HG02759 (cell line): ENCODE data around the gene MRPL50.

Experiments
- ATAC-seq: cut with Tn5 transposase; IDR thresholded peaks from one replicate; pipeline ENCODE4 v1.9.1; 2021; ENCODE audit warnings: mild to moderate bottlenecking, moderate library complexity; ENCODE audit not compliant: unreplicated experiment

Gene MRPL50

DNA sequence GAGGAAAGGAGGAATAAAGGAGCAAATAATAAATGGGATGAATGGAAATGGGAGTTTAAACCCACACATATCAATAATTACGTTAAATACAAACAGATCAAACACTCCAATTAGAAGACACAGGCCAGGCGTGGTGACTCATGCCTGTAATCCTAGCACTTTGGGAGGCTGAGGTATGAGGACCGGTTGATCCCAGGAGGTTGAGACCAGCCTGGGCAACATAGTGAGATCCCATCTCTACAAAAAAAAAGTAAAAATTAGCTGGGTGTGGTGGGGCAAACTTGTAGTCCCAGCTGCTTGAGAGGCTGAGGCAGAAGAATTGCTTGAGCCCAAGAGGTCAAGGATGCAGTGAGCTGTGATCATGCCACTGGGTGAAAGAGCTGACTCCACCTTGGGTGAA, 17.3 kb downstream of the MRPL50 start:
- ATAC-seq, result no peak

DNA sequence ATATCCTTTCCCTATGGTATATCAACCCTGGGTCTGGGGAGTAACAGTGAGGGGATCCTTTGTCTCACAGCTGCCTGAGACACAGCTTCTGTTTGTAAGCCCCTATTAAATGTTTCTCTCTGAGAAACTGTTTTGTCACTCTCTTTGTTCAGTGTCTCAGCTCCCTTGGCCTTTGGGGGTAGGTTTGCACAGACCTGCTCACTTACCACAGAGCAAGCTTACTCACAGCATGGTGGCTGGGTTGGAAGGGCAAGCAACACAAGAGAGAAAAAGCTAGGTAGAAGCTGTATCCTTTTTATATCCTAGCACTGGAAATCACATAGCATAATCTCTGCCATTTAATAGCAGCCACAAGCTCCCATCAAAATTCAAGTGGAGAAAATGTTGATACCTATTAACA, 18.1 kb downstream of the MRPL50 start:
- no peak for ATAC-seq

DNA sequence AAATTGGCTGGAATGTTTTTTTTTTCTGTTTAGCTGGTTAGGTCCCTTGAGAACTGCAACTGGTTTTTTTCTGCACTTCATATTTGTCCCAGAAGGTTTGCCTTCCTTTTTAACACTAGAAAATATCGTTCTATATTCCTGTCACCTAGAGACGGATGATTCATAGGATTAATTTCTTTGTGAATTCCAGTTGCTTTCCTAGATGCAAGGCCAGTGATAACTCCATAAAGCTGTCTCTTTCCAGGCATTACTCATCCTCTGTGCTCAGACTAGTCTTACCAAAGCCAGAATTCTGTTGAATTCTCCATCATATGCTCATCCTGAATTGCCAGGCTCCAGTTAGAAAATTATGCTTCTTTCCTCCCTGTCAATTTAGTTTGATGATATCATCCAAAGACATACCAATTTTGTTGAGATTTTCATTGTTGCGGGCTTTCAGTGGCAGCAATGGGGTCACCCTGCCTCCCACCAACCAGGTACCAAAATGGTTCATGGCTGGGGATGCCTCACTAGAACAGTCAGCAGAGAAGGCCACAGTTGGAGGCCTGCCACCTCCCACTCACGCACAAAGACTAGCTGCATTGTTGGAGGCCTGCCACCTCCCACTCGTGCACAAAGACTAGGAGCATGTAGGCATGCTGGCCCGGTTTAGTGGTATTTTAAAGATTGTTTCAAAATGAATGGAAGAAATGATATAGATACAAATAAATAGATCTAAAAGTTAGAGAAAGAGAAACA, 22.1 kb downstream of the MRPL50 start:
- ATAC-seq, result no peak

DNA sequence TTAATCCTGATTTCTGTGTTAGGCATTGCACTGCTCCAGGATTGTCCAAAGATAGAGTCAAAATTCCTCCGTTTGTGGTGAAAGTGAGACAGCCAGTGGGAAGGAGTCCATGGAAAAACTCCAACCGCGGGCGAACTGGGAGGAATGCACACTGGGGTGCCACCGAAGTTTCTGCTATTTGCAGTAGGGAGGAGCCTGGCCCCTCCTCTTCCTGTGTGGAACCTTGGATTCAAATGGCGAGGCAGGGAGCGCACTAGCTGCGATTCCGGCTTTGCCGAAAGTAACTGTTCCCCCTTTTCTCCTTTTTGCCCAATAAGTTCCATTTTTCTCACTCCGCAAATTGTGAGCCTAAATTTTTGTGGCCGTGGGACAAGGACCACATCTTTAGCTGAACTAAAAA, 22.9 kb downstream of the MRPL50 start:
- no peak for ATAC-seq

DNA sequence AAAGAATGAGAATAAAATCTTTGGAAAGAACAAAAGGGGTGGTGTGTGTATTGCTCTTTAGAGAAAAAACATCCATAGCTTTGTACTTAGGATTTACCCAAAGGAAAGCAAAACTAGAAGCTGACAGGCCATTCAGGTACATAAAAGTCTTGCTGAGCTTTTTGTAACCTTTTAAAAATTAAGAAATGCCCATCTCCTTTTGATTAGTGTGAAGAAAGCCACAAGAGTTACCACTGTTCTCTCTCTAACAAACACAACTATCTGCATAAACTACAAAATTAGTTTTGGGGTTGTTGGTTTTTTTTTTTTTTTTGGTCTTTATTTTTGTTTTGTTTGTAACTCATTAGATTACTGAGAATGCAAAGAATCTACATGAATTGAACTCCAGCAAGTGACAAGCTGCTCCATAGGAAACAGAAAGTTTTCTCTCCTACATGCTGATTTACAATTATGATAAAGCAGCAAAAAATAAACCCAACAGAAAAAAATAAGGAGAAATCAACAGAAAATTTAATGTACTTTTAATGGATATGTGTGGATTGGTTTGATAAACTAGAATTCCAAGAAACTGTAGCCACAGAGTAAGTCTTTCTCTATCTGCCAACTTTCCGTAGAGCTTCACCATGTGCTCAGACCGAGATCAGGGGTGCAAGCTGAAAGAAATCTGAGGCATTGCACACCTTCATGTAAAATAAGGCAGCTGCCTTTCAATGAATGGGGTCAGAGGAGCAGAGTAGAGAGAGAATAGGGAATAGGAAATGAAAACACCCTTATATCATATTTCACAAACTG, 25.9 kb downstream of the MRPL50 start:
- ATAC-seq, result no peak

DNA sequence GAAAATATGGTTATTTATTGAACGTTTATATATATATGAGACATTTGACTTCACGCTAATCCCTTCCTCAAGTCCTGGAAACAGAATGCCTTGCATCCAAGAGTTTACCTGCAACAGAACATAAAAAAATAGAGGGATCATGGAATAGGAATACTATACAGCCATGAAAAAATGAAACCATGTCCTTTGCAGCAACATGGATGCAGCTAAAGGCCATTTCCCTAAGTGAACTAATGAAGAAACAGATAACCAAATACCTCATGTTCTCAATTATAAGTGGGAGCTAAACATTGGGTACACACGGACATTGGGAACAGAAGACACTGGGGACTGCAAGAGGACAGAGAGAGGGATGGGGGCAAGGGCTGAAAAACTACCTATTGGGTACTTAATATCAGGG, 26.6 kb downstream of the MRPL50 start:
- no peak for ATAC-seq

DNA sequence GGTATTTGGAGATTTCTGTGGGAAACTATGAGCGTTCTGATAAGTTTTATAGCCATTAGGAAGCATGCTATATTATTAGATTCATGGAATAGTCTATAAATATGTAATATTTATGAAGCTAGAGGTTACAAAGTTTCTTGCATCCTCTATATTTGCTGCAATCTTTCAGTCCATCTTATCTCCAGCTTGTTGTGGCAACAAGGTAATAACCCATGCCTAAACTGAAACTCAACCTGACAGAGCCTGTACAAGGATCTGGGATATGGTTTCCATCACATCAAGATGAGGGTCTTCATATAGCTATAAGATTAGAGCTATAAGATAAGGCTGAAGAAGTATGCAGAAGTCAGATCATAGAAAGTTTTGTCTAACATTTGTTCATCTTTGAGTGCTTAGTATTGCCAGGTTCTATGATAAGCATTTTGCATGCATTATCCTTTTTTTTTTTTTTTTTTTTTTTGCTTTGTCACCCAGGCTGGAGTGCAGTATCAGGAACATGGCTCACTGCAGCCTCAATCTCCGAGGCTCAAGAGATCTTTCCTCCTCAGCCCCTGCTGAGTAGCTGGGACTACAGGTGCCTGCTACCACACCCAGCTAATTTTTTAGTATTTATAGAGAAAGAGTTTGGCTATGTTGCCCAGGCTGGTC, 28.4 kb downstream of the MRPL50 start:
- ATAC-seq, result no peak

DNA sequence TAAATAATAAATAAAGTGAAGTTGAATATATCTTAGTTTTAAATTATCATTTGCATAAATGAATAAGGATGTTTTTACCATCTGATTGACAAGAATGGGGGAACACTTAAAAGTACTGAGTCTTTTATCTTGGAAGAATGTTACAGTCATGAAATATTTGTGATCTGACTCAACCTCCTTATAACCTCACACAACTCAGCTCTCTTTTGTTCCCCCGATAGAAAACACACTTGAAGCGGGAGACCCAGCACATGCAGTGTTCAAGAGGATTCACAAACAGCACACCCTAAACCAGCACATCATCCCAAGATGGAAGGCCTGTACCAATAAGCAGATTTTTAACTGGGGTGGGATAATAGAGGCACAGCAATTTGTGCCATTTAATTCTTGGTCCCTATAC, 29.1 kb downstream of the MRPL50 start:
- no peak for ATAC-seq

DNA sequence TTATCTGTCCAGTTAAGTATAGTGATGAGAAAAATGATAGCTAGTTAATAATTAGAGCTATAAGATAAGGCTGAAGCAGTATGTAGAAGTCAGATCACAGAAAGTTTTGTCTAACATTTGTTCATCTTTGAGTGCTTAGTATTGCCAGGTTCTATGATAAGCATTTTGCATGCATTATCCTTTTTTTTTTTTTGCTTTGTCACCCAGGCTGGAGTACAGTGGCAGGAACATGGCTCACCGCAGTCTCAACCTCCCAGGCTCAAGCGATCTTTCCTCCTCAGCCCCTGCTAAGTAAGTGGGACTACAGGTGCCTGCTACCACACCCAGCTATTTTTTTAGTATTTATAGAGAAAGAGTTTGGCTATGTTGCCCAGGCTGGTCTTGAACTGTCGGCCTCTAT, 31.1 kb downstream of the MRPL50 start:
- no peak for ATAC-seq

DNA sequence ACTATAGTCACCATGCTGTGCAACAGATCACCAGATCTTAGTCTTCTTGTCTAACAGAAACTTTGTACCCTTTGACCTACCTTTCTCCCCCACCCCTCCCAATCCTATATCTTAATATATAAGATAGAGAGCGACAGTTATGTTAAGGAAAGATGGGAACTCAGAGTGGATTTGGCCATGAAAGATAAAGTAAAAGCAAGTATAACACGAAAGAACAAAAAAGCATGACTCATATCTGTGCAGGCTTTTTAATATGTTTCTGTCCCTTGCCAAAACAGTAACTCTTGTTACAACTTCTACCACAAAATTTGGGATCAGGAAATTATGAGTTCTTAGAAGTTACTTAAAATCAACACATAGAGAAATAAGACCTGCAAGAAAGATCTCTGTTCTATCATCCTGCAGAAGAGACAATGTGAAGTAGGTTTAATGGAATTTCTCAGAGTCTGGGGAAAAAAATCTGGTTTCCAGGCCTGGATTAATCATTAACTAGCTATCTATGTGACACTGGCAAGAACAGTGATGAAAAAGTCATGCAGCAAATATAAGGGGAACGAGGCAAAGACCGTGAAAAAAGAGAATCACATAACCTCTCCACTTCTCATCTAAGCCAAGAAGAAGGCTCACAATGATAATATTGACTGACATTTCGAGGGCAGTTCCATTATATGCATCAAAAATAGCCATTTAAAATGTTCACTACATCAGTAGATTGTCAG, 32.2 kb downstream of the MRPL50 start:
- no peak for ATAC-seq

DNA sequence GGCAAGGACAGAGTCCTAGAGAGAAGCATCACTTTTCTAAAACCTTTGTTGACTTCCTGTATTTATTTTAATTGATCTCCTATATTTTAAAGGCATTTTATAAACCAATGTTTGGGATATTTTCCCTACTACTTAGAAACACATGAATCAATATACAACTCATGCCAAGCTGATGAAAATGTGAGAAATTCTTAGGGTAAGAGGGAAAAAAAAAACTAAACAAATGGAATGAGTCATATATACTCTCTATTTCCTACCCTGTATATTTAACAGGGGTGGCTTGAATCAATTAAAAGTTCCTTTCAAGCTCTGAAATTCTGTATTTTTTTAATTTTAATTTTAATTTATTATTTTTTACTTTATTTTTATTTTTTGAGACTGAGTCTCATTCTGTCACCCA, 33.2 kb downstream of the MRPL50 start:
- ATAC-seq, result no peak

DNA sequence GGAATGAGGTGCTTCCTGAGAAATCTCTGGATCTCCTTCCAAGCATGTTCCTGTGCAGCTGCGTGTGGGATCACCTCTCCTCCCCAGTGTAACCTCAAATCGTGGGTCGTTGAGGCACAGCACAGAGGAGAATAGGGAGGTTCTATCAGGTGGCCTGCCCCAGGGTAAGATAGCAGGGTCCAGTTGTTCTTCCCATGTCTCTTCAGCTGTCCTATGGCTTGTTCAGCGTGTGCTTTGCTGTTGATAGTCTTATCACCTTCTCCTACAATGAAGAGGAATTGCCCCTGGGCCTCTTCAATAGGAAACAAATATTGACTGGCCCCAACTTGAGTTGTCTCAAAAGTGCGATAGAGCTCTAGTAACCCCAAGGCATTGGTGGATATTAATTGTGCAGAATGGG, 36.0 kb downstream of the MRPL50 start:
- no peak for ATAC-seq

DNA sequence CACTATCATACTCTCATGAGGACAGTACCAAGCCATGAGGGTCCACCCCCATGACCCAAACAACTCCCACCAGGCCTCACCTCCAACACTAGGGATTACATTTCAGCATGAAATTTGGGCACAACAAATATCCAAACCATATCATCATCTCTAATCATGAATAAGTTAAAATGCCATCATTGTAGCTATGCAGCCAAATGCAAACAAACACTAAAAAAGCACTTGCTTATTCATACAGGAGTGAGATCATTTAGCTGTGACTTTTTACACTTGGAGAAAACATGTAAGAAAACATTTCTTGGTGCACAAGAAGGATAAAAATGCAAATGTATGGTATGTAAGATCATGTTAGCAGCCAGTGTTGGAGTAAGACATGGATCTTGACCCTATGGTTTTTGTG, 37.8 kb downstream of the MRPL50 start:
- no peak for ATAC-seq

DNA sequence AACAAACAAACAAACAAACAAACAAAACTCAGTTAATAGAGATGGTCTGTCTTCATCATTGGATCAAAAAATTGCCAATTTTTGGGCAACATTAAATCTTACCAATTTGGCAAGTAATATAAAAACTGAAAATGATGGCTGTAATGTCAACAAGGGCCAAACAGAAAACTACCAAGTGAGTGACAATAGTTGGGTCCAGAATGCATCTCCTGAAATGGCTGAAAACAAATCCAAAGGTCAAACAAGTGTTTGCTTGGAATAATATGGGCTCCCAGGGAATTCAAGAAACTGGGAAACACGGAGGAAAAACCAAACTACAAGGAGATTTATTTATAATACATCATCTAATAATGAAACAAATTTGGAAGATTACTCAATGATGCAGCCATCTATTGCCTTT, 38.7 kb downstream of the MRPL50 start:
- no peak for ATAC-seq

DNA sequence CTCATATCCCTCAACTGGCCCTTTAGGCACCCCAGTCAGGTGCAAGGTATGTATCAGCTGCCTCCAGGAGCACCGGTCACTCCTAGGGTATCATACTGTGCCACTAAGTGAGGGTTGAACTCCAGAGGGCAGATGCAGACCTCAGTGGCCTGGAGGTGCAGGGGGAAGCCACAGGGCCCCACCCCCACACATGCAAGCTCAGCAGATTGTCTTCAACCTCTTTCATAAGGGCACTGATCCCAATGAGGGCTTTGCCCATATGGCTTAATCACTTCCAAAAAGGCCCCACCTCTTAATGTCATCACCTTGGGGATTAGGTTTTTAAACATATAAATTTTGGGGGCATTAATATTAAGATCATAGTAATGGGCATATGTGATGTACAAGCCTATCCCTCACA, 41.8 kb downstream of the MRPL50 start:
- ATAC-seq, result no peak

DNA sequence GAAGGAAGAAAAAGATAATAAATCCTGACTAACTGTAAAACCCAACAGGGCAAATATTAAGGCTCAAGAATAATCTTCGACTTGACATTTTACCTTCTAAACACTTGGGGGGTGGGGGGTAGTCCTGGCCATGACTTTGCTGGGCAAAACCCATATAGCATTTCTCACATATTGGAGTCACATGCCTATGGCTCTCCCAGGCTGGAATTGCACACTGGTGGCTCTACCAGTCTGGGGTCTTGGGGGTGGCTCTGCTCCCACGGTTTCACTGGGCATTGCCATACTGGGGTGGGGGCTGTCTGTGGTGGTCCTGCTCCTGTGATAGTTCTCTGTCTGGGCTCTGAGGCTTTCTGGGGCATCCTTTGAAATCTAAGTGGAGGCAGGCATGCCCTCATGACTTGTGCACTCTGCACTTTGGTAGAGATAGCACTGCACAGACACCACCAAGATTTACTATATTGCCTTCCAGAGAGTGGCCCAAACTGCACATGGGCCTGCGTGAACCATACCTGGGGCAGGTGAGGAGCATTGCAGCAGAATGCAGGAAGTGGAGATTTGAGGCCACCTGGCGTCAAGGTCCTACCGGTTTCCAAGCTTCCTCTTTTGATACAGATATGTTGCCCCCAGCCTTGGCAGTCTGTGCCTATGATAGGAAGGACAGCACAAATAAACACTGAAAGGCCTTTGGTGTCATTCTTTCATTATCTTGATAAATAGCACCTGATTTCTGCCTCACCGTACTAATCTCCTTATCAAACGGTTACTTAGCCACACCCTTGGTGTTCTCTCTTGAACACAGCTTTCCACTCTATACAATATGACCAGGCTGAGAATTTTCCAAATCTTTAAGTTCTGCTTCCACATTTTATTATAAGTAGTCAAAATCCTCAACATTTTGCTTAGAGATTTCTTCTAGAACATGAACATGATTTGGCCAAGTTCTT, 43.4 kb downstream of the MRPL50 start:
- ATAC-seq, result no peak

DNA sequence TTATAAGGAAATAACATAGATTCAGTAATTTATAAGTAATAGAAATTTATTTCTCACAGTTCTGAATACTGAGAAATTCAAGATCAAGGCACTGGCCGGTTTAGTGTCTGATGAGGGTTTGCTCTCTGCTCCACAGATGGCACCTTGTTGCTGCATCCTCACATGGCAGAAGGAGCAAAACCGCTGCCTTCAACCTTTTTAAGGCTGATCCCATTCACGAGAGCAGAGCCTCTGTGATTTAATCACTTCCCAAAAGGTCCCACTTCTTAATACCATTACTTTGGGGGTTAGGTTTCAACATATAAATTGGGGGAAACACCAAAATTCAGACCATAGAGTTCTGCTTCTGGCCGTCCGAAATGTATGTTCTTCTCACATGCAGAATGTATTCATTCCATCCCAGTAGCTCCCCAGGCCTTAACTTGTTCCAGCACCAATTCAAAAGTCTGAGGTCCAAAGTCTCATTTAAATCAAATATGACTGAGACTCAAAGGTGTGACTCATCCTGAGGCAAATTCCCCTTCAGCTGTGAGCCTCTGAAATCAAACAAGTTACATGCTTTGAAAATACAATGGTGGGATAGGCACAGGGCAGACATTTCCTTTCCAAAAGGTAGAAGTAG, 44.2 kb downstream of the MRPL50 start:
- ATAC-seq, result no peak

DNA sequence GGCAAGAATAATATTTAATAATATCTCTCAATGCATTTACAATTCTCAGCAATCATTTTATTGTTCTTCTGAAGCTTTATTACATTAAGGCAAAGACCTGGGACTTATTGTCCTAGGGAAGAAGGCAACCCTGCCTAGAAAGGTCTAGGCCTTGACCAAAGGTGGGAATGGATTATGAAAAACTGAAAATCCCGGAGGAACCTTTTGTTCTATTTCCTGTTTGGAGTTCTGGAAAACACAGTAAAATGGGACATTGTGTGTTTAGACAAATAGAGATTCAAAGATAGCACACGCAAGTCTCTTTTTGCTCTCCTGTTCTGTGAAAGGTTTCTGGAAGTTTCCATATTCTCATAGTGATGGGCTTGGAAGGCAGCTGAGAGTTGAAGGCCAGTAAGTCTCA, 44.7 kb downstream of the MRPL50 start:
- ATAC-seq, result no peak

DNA sequence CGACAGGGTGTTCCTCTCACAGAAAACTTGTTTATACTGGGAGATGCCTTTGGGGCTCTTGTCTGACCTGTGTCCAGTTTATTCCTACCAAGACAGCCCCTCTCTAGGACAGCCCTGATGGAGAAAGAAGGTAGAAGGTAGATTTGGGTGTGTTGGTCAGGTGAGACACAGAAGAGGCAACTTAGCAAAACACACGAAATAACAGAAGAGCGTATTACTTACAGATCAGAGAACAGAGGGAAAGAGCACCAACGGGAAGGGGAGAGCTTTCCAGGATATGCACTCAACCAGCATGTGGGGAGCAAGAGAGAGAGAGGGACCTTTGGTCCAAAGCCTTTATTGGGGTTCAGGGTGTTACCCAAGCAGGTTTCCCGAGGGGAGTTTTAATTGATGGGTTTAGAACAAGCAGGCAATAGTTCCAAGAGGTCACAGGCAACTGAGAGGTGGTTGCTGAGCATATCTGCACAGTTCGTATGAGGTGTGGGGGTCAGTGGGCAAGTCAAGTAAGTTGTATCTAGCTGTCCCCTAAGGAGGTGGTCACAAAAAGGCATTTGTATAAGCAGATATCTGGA, 45.4 kb downstream of the MRPL50 start:
- ATAC-seq, result no peak

DNA sequence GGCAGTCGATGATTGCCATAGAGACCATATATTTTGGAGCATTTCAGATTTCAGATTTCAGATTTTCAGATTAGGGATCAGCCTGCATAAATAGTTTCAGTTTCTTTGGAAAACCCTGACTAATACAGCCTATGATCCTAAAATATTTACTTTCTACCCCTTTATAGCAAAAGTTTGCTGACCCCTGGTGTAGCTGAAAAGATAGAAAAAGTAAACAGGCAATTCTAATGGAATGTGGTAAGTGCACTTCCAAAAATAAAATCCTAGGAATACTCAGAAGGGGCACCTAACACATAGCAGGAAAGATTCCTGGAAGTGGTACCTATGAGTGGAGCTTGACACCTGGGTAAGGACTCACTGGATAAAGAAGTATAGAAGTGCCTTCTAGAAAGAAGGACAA, 48.1 kb downstream of the MRPL50 start:
- no peak for ATAC-seq
